Endometrial microvascular endothelial cells (primary cell): ENCODE results near the gene DNA2. TPM values are rescaled to one million over a fixed set of nuclear protein-coding genes. Genes with fewer than 3 reads are reported as not detected.

ENCODE experiments used
- in situ Hi-C: cut with HindIII; loops from 2 replicates; pipeline ENCODE4 v1.10.0; 2017; ENCODE audit warnings: low sequenced_read_pairs, low pct_unique_long_range_greater_than_20kb; ENCODE audit errors: inconsistent ontology term
- total RNA-seq: library from RNA; depleted of rRNA; stranded (reverse); fragments of >200 nt; gene quantifications from one replicate; pipeline ENCODE4 v1.2.3, GENCODE V29; 2015; ENCODE audit errors: inconsistent ontology term

The DNA2 gene
- total RNA-seq, 1 donor from 2014 or later: 23.7 TPM

GRCh38 chr10:68385740-68386139 is 86.0 kb downstream of the DNA2 start:
- in situ Hi-C loops: no loop called here

- in situ Hi-C loops: no loop called here
Observed at GRCh38 chr10:68371604-68372003, 100.2 kb downstream of the DNA2 start.

GRCh38 chr10:68367121-68367520 is 104.7 kb downstream of the DNA2 start:
- in situ Hi-C loops: no loop called here

DNA sequence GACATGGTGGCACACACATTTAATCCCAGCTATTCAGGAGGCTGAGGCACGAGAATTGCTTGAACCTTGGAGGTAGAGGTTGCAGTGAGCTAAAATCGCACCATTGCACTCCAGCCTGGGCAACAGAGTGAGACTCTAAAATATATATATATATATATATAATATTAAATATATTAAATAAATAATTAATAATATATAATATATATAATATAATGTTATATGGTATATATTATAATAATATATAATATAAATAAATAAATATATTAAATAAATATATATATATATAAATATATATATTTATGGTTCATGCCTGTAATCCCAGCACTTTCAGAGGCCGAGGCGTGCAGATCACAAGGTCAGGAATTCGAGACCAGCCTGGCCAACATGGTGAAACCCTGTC is 105.2 kb downstream of the DNA2 start:
- in situ Hi-C loops: no loop called here

DNA sequence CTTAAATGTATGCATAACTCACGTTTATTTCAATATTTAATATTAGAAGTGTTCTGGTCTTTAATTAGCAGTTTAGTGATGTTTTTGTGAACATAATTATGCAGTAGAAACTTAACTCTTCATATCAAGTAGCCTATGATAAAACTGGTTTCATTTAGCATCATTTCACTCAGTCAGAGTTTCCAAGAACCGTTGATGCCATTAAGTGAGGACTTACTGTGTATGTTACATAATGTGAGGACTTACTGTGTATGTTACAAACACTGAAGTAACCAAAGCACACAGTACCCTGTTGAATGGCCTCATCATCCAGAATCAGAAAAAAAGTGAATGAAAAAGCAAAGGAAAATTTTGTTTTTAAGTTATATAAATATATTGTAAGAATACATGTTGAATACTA is 106.2 kb downstream of the DNA2 start:
- in situ Hi-C loops: no loop called here

GRCh38 chr10:68364101-68364886 is 107.5 kb downstream of the DNA2 start:
- in situ Hi-C loops: no loop called here

Other genes with a start within 250 kb of the DNA2 start
- gene ATOH7, start 239.9 kb downstream of the DNA2 start, total RNA-seq: not detected
- 54.4 TPM for gene HNRNPH3, start 139.9 kb downstream of the DNA2 start, total RNA-seq
- gene PBLD, start 139.0 kb downstream of the DNA2 start, total RNA-seq: 0.84 TPM
- 14.9 TPM for gene RUFY2, start 64.7 kb downstream of the DNA2 start, total RNA-seq
- 8.8 TPM for gene SLC25A16, start 55.5 kb upstream of the DNA2 start, total RNA-seq
- gene TET1, start 88.4 kb upstream of the DNA2 start, total RNA-seq: 0.74 TPM
- 36.1 TPM for gene CCAR1, start 249.3 kb upstream of the DNA2 start, total RNA-seq